H1 (cell line): ENCODE measurements around the gene SLC5A10. TPM values are rescaled to one million over a fixed set of nuclear protein-coding genes. Genes with fewer than 3 reads are reported as not detected.
A peak's percentile ranks its signal among the peaks of the same experiment; 100 is the strongest.

Experiments used
- CTCF ChIA-PET: fragments of 300-600 bp; sonication (Branson Sonifier 250); formaldehyde crosslinking; loops from one replicate; lab custom pipeline; 2021; ENCODE audit not compliant: partially characterized antibody; lab: Charles Lee
- POLR2A ChIA-PET: fragments of 300-600 bp; sonication (Branson Sonifier 250); formaldehyde crosslinking; loops from one replicate; lab custom pipeline; 2021; ENCODE audit warnings: inconsistent platforms; ENCODE audit not compliant: partially characterized antibody; lab: Charles Lee
- DNase-seq, 2 experiments: peaks; one replicate each; pipeline versions ENCODE4 v3.0.0 to v3.0.0-alpha.2; 2010 to 2022; ENCODE audit warnings: low spot score in 2 of 2, low read depth in 1 of 2, mixed read lengths in 1 of 2
- FAIRE-seq: peaks from 2 replicates; lab custom pipeline; 2011; peaks lifted over from hg19 to GRCh38; lab: Jason Lieb, UNC
- H2AFZ ChIP-seq: 2 replicates; pipeline ENCODE4 v1.8.1; 2012; ENCODE audit warnings: low read length, inconsistent platforms
- H2AK5ac ChIP-seq: 2 replicates; pipeline ENCODE4 v1.6.1; 2013; ENCODE audit warnings: low read depth, low read length
- H2BK120ac ChIP-seq: replicated peaks from 2 replicates; pipeline ENCODE3; 2013; ENCODE audit warnings: low read depth, low read length, inconsistent platforms
- H2BK12ac ChIP-seq: 2 replicates; pipeline ENCODE4 v1.6.1; 2013; ENCODE audit warnings: low read depth, low read length
- H2BK15ac ChIP-seq: 2 replicates; pipeline ENCODE4 v1.6.1; 2013; ENCODE audit warnings: low read length
- H2BK20ac ChIP-seq: 2 replicates; pipeline ENCODE4 v1.6.1; 2013; ENCODE audit warnings: low read length
- H2BK5ac ChIP-seq: 2 replicates; pipeline ENCODE4 v1.6.1; 2013; ENCODE audit warnings: low read depth, low read length
- H3K14ac ChIP-seq: 2 replicates; pipeline ENCODE4 v1.6.1; 2013; ENCODE audit warnings: inconsistent platforms; ENCODE audit not compliant: insufficient read length
- H3K18ac ChIP-seq: 2 replicates; pipeline ENCODE4 v1.6.1; 2013; ENCODE audit warnings: low read length; ENCODE audit errors: extremely low read depth
- H3K23ac ChIP-seq: 2 replicates; pipeline ENCODE4 v1.6.1; 2013; ENCODE audit warnings: inconsistent platforms; ENCODE audit not compliant: insufficient read length
- H3K23me2 ChIP-seq: 2 replicates; pipeline ENCODE4 v1.6.1; 2013; ENCODE audit warnings: low read depth, low read length
- H3K27ac ChIP-seq: 2 replicates; pipeline ENCODE4 v1.6.1; 2011; ENCODE audit warnings: low read depth, low read length, inconsistent platforms
- H3K27me3 ChIP-seq, 4 experiments: replicated peaks in 1 of 4; 1 replicate in 1 of 4; 2 replicates in 3 of 4; pipeline versions ENCODE4 v1.6.1 to v1.8.1; 2011 to 2013; ENCODE audit warnings: low read length in 3 of 4, mild to moderate bottlenecking in 3 of 4, inconsistent platforms in 2 of 4, mixed read lengths in 2 of 4, moderate library complexity in 1 of 4; ENCODE audit not compliant: control insufficient read depth in 3 of 4, insufficient read depth in 3 of 4; ENCODE audit errors: extremely low read depth in 1 of 4
- H3K36me3 ChIP-seq, 4 experiments: 2 replicates each; pipeline versions ENCODE4 v1.6.1 to v1.8.1; 2011 to 2013; ENCODE audit warnings: mild to moderate bottlenecking in 4 of 4, low read length in 3 of 4, moderate library complexity in 2 of 4, control low read depth in 1 of 4, inconsistent platforms in 1 of 4; ENCODE audit not compliant: insufficient read depth in 4 of 4, control insufficient read depth in 2 of 4
- H3K4ac ChIP-seq: replicated peaks from 2 replicates; pipeline ENCODE3; 2013; ENCODE audit warnings: low read length, low read depth, mixed read lengths, inconsistent platforms; ENCODE audit not compliant: insufficient read length
- H3K4me1 ChIP-seq, 4 experiments: replicated peaks in 1 of 4; 1 replicate in 1 of 4; 2 replicates in 3 of 4; pipeline versions ENCODE4 v1.6.1 to v1.8.1; 2011 to 2013; ENCODE audit warnings: low read length in 3 of 4, inconsistent platforms in 2 of 4, mixed read lengths in 1 of 4; ENCODE audit not compliant: insufficient read depth in 4 of 4, control insufficient read depth in 3 of 4
- H3K4me2 ChIP-seq, 2 experiments: 2 replicates each; pipeline versions ENCODE4 v1.6.1 to v1.8.1; 2011 to 2013; ENCODE audit warnings: low read depth in 2 of 2, low read length in 2 of 2, control low read depth in 1 of 2, inconsistent platforms in 1 of 2, mild to moderate bottlenecking in 1 of 2; ENCODE audit not compliant: insufficient read depth in 1 of 2
- H3K4me3 ChIP-seq, 4 experiments: fragments of 200-600, 300-600 bp in 1 of 4; sonication (generic), shearing (Covaris generic), sonication (Bioruptor Twin) in 1 of 4; 2 replicates each; pipeline versions ENCODE4 v1.5.1 to v1.8.1; 2011 to 2016; ENCODE audit warnings: low read length in 4 of 4, low read depth in 3 of 4, control low read depth in 2 of 4, inconsistent platforms in 2 of 4, mild to moderate bottlenecking in 2 of 4, mixed read lengths in 1 of 4, moderate library complexity in 1 of 4; ENCODE audit not compliant: insufficient read depth in 2 of 4; ENCODE audit errors: extremely low read depth in 1 of 4
- H3K56ac ChIP-seq: replicated peaks from 2 replicates; pipeline ENCODE3; 2013; ENCODE audit warnings: low read depth, mild to moderate bottlenecking, mixed read lengths, low read length, inconsistent platforms; ENCODE audit not compliant: insufficient read length
- H3K79me1 ChIP-seq: 2 replicates; pipeline ENCODE4 v1.6.1; 2013; ENCODE audit warnings: low read depth, low read length, control low read depth
- H3K79me2 ChIP-seq, 2 experiments: 2 replicates each; pipeline versions ENCODE4 v1.6.1 to v1.8.1; 2012 to 2013; ENCODE audit warnings: low read length in 2 of 2, mild to moderate bottlenecking in 2 of 2, inconsistent platforms in 1 of 2; ENCODE audit not compliant: insufficient read depth in 2 of 2, control insufficient read depth in 1 of 2
- H3K9ac ChIP-seq, 4 experiments: replicated peaks in 1 of 4; 1 replicate in 1 of 4; 2 replicates in 3 of 4; pipeline versions ENCODE4 v1.6.1 to v1.8.1; 2011 to 2013; ENCODE audit warnings: low read depth in 3 of 4, low read length in 3 of 4, control low read depth in 2 of 4, mild to moderate bottlenecking in 2 of 4, moderate library complexity in 2 of 4, inconsistent platforms in 1 of 4; ENCODE audit errors: extremely low read depth in 1 of 4
- H3K9me3 ChIP-seq, 2 experiments: 2 replicates each; pipeline versions ENCODE4 v1.6.1 to v1.8.1; 2012 to 2013; ENCODE audit warnings: mild to moderate bottlenecking in 2 of 2, moderate library complexity in 2 of 2, control low read depth in 1 of 2, inconsistent platforms in 1 of 2, low read depth in 1 of 2, low read length in 1 of 2, mixed read lengths in 1 of 2; ENCODE audit not compliant: insufficient read depth in 2 of 2
- H4K20me1 ChIP-seq, 2 experiments: replicated peaks in 1 of 2; 2 replicates each; pipeline versions ENCODE3 to v1.8.1; 2011 to 2013; ENCODE audit warnings: inconsistent platforms in 2 of 2, low read length in 2 of 2, mild to moderate bottlenecking in 1 of 2; ENCODE audit not compliant: insufficient read depth in 2 of 2, control insufficient read depth in 1 of 2
- H4K5ac ChIP-seq: 2 replicates; pipeline ENCODE4 v1.6.1; 2013; ENCODE audit warnings: low read length, low read depth, mixed read lengths, inconsistent platforms; ENCODE audit not compliant: insufficient read length
- H4K8ac ChIP-seq: 2 replicates; pipeline ENCODE4 v1.8.0; 2013; ENCODE audit warnings: mild to moderate bottlenecking, moderate library complexity, low read length, inconsistent platforms; ENCODE audit not compliant: insufficient read depth; ENCODE audit errors: extremely low read depth
- H4K91ac ChIP-seq: replicated peaks from 2 replicates; pipeline ENCODE3; 2013; ENCODE audit warnings: low read length, mixed read lengths, inconsistent platforms; ENCODE audit not compliant: insufficient read length
- CBX5 ChIP-seq: fragments of 300-800, 300-1000 bp; sonication (generic); IDR thresholded peaks from 2 replicates; pipeline ENCODE4 v1.7.1; 2016; ENCODE audit warnings: antibody characterized with exemption, low read length, low read depth
- CHD1 ChIP-seq: IDR thresholded peaks from 2 replicates; pipeline ENCODE4 v1.6.1; 2012; ENCODE audit warnings: low read depth, low read length, improper control_type of control experiment
- EZH2 ChIP-seq: fragments of 200-600 bp; sonication (generic); IDR thresholded peaks from 2 replicates; pipeline ENCODE4 v1.7.1; 2012; ENCODE audit warnings: low read depth, mild to moderate bottlenecking, moderate library complexity, low read length, inconsistent platforms; ENCODE audit not compliant: severe bottlenecking
- JUND ChIP-seq: IDR thresholded peaks from 2 replicates; pipeline ENCODE4 v1.6.1; 2011; ENCODE audit warnings: mild to moderate bottlenecking, improper control_type of control experiment, low read length
- MAX ChIP-seq: IDR thresholded peaks from 2 replicates; pipeline ENCODE4 v1.6.1; 2012; ENCODE audit warnings: inconsistent platforms
- PHF8 ChIP-seq: fragments of 200-600 bp; sonication (generic); conservative IDR thresholded peaks from 2 replicates; pipeline ENCODE4 v1.7.1; 2012; ENCODE audit warnings: low read depth, mild to moderate bottlenecking, inconsistent platforms, low read length, moderate library complexity
- POLR2A ChIP-seq, 2 experiments: IDR thresholded peaks; 1 replicate in 1 of 2; 2 replicates in 1 of 2; pipeline ENCODE4 v1.6.1; 2011; ENCODE audit warnings: low read depth in 2 of 2, low read length in 2 of 2, mild to moderate bottlenecking in 2 of 2; ENCODE audit errors: control extremely low read depth in 1 of 2
- RNF2 ChIP-seq: fragments of 200-900, 300-1000 bp; sonication (generic); IDR thresholded peaks from 2 replicates; pipeline ENCODE4 v1.7.1; 2016; ENCODE audit warnings: borderline replicate concordance, low read depth, mild to moderate bottlenecking, antibody characterized with exemption, low read length; ENCODE audit not compliant: poor library complexity, severe bottlenecking; ENCODE audit errors: missing control alignments
- SP1 ChIP-seq: IDR thresholded peaks from 2 replicates; pipeline ENCODE4 v1.6.1; 2011; ENCODE audit warnings: low read depth, low read length
- TAF7 ChIP-seq: optimal IDR thresholded peaks from 2 replicates; pipeline ENCODE3; 2011; ENCODE audit warnings: low read depth, mild to moderate bottlenecking, inconsistent platforms, low read length, moderate library complexity, borderline replicate concordance
- WGBS, 2 experiments: shearing (Covaris generic) in 1 of 2; methylation state at CpG; one replicate each; pipeline versions ENCODE4 v1.1.6 to v1.1.7; 2013 to 2015; ENCODE audit warnings: low lambda C conversion rate in 2 of 2, mixed read lengths in 2 of 2, inconsistent platforms in 1 of 2, low coverage in 1 of 2, missing lambda C conversion rate in 1 of 2; ENCODE audit not compliant: insufficient replicate concordance in 2 of 2, insufficient coverage in 1 of 2, insufficient read length in 1 of 2; ENCODE audit errors: extremely low coverage in 1 of 2, missing lambda C conversion rate in 1 of 2; 5-methylcytosine and 5-hydroxymethylcytosine counted together
- polyA plus RNA-seq, 7 experiments: library from polyadenylated mRNA; depleted of rRNA in 3 of 7; stranded (reverse) in 5 of 7; unstranded in 2 of 7; fragments of >200 nt in 5 of 7; fragments of 200-250 nt in 2 of 7; gene quantifications; 1 replicate in 5 of 7; 2 replicates in 1 of 7; 4 replicates in 1 of 7; pipeline versions ENCODE4 v1.2.1 to v1.2.3, GENCODE V29; 2011 to 2013; ENCODE audit warnings: missing spikeins in 2 of 7, mixed read lengths in 2 of 7
- total RNA-seq: library from RNA; stranded (reverse); fragmentation: NEBNext Ultra II Directional; extraction: Animal tissue kit (Norgen Biotek cat#: 25700); gene quantifications from 2 replicates; pipeline ENCODE4 v1.2.1, GENCODE V29; 2021

The SLC5A10 gene
- total and polyA plus RNA-seq, 2 of the 8 experiments (the other 6 are each of a cell fraction or from before 2014, with no cell fraction given), result 0.05 to 0.11 TPM

GRCh38 chr17:18950944-18951905, 740 bp upstream of the SLC5A10 start:
- Histone ChIP-seq H3K4me3 (no peak overlapping the region), H4K20me1 (no peaks in the 10 kb centered on the region), H3K79me2 (no peaks in the 10 kb centered on the region), H3K4ac (no peak overlapping the region), H2BK5ac (no peak overlapping the region; the same call in 1 of the 2 replicates), H2AFZ (peak overlapping the region; percentile 73; the same call in 1 of the 2 replicates), H3K27ac (no peak overlapping the region), H2BK12ac (peak overlapping the region; percentile 63; the same call in 1 of the 2 replicates), H3K27me3 (no peaks in the 10 kb centered on the region), H3K36me3 (no peaks in the 10 kb centered on the region), H3K23me2 (no peaks in the 10 kb centered on the region), H3K23ac (no peak overlapping the region), H2AK5ac (0 out of 2 replicates have a peak overlapping the region, but pooled peaks have one; percentile 16), H3K14ac (no peak overlapping the region), H3K56ac (no peak overlapping the region), H4K5ac (no peak overlapping the region), H4K91ac (peak overlapping the region; percentile 35), H4K8ac (no peak overlapping the region; the same call in 1 of the 2 replicates), H3K4me1 (no peaks in the 10 kb centered on the region; a peak in 1 of 7 replicates), H2BK15ac (no peak overlapping the region), H3K9ac (no peak overlapping the region), H2BK20ac (peak overlapping the region; percentile 43; the same call in 1 of the 2 replicates), H3K79me1 (no peaks in the 10 kb centered on the region), H3K9me3 (no peaks in the 10 kb centered on the region), H2BK120ac (no peak overlapping the region), H3K4me2 (no peak overlapping the region), H3K18ac (no peak overlapping the region)
- FAIRE-seq (no peak), DNase-seq (no peak)
- POLR2A ChIA-PET, result interaction anchor here (0.7 kb wide), 1 partner anchor 13 kb away, joined by 4 read pairs; no protein-coding TSS in a partner anchor
- CTCF ChIA-PET, result interaction anchor here (0.6 to 1.6 kb wide), 6 partner anchors 10 to 67 kb away, joined by 3 to 11 read pairs (median 4); no protein-coding TSS in a partner anchor
- 87% methylated on average over 34 of the region's 34 CpGs; no CpG with 5 or more reads in 1 of the 2 experiments for WGBS, 2 experiments
- TF ChIP-seq JUND, result no peak
- no peak for TF ChIP-seq PHF8
- no peak for TF ChIP-seq RNF2
- TF ChIP-seq CBX5, result no peak
- TF ChIP-seq POLR2A (IDR thresholded peaks at IDR 0.05; ENCODE audit: control extremely low read depth in 1 of 2, low read depth in 2 of 2, low read length in 2 of 2), result no peak
- no peak for TF ChIP-seq MAX
- TF ChIP-seq SP1, result no peak
- TF ChIP-seq EZH2, result no peak
- no peak for TF ChIP-seq TAF7
- TF ChIP-seq CHD1, result no peak
